ENCODE measurements around the gene PLCB1. TPM values are rescaled to one million over a fixed set of nuclear protein-coding genes. Genes with fewer than 3 reads are reported as not detected.
A peak's percentile ranks its signal among the peaks of the same experiment; 100 is the strongest.

Gene PLCB1
- total and polyA plus RNA-seq, 10 of the 15 experiments (the other 5 are each of a cell fraction or from before 2014, with no cell fraction given), result 0.05 to 5.3 (median 0.17) TPM; not detected in 1

- TF ChIP-seq ZZZ3 (IDR thresholded peaks at IDR 0.05; ENCODE audit: control insufficient read depth, insufficient read length, low read depth), result no peak
- no peak for TF ChIP-seq CBX5 (IDR thresholded peaks at IDR 0.05; ENCODE audit: low read depth)
- TF ChIP-seq E4F1 (IDR thresholded peaks at IDR 0.05; ENCODE audit: borderline replicate concordance, partially characterized antibody), result no peak
- TF ChIP-seq MLLT1 (IDR thresholded peaks at IDR 0.05), result 0 out of 2 replicates have a peak, but pooled peaks have one; percentile 29
- TF ChIP-seq, protein P1, sequence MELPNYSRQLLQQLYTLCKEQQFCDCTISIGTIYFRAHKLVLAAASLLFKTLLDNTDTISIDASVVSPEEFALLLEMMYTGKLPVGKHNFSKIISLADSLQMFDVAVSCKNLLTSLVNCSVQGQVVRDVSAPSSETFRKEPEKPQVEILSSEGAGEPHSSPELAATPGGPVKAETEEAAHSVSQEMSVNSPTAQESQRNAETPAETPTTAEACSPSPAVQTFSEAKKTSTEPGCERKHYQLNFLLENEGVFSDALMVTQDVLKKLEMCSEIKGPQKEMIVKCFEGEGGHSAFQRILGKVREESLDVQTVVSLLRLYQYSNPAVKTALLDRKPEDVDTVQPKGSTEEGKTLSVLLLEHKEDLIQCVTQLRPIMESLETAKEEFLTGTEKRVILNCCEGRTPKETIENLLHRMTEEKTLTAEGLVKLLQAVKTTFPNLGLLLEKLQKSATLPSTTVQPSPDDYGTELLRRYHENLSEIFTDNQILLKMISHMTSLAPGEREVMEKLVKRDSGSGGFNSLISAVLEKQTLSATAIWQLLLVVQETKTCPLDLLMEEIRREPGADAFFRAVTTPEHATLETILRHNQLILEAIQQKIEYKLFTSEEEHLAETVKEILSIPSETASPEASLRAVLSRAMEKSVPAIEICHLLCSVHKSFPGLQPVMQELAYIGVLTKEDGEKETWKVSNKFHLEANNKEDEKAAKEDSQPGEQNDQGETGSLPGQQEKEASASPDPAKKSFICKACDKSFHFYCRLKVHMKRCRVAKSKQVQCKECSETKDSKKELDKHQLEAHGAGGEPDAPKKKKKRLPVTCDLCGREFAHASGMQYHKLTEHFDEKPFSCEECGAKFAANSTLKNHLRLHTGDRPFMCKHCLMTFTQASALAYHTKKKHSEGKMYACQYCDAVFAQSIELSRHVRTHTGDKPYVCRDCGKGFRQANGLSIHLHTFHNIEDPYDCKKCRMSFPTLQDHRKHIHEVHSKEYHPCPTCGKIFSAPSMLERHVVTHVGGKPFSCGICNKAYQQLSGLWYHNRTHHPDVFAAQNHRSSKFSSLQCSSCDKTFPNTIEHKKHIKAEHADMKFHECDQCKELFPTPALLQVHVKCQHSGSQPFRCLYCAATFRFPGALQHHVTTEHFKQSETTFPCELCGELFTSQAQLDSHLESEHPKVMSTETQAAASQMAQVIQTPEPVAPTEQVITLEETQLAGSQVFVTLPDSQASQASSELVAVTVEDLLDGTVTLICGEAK (IDR thresholded peaks at IDR 0.05; ENCODE audit: borderline replicate concordance), result no peak
- no peak for TF ChIP-seq CEBPB (IDR thresholded peaks at IDR 0.05; ENCODE audit: borderline replicate concordance in 1 of 2, low read depth in 2 of 2, low read length in 2 of 2)
- no peak for TF ChIP-seq CBX3 (IDR thresholded peaks at IDR 0.05; ENCODE audit: borderline replicate concordance, low read depth)
- TF ChIP-seq CHD2 (IDR thresholded peaks at IDR 0.05; ENCODE audit: borderline replicate concordance, low read depth, low read length), result no peak
- TF ChIP-seq, protein P2, sequence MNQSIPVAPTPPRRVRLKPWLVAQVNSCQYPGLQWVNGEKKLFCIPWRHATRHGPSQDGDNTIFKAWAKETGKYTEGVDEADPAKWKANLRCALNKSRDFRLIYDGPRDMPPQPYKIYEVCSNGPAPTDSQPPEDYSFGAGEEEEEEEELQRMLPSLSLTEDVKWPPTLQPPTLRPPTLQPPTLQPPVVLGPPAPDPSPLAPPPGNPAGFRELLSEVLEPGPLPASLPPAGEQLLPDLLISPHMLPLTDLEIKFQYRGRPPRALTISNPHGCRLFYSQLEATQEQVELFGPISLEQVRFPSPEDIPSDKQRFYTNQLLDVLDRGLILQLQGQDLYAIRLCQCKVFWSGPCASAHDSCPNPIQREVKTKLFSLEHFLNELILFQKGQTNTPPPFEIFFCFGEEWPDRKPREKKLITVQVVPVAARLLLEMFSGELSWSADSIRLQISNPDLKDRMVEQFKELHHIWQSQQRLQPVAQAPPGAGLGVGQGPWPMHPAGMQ (IDR thresholded peaks at IDR 0.05; ENCODE audit: borderline replicate concordance), result no peak
- TF ChIP-seq, protein P3, sequence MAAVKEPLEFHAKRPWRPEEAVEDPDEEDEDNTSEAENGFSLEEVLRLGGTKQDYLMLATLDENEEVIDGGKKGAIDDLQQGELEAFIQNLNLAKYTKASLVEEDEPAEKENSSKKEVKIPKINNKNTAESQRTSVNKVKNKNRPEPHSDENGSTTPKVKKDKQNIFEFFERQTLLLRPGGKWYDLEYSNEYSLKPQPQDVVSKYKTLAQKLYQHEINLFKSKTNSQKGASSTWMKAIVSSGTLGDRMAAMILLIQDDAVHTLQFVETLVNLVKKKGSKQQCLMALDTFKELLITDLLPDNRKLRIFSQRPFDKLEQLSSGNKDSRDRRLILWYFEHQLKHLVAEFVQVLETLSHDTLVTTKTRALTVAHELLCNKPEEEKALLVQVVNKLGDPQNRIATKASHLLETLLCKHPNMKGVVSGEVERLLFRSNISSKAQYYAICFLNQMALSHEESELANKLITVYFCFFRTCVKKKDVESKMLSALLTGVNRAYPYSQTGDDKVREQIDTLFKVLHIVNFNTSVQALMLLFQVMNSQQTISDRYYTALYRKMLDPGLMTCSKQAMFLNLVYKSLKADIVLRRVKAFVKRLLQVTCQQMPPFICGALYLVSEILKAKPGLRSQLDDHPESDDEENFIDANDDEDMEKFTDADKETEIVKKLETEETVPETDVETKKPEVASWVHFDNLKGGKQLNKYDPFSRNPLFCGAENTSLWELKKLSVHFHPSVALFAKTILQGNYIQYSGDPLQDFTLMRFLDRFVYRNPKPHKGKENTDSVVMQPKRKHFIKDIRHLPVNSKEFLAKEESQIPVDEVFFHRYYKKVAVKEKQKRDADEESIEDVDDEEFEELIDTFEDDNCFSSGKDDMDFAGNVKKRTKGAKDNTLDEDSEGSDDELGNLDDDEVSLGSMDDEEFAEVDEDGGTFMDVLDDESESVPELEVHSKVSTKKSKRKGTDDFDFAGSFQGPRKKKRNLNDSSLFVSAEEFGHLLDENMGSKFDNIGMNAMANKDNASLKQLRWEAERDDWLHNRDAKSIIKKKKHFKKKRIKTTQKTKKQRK (IDR thresholded peaks at IDR 0.05; ENCODE audit: low read depth, low read length), result no peak
- TF ChIP-seq SREBF1 (IDR thresholded peaks at IDR 0.05; ENCODE audit: low read length), result no peak
Observed at GRCh38 chr20:8394308-8394945, 262.4 kb downstream of the PLCB1 start (continued).
